GM18508 (cell line): ENCODE measurements around the gene CACNA1I.

ENCODE experiments used
- ATAC-seq: cut with Tn5 transposase; IDR thresholded peaks from one replicate; pipeline ENCODE4 v1.9.1; 2021; ENCODE audit warnings: moderate number of reproducible peaks; ENCODE audit not compliant: insufficient read depth, unreplicated experiment

CACNA1I gene

DNA sequence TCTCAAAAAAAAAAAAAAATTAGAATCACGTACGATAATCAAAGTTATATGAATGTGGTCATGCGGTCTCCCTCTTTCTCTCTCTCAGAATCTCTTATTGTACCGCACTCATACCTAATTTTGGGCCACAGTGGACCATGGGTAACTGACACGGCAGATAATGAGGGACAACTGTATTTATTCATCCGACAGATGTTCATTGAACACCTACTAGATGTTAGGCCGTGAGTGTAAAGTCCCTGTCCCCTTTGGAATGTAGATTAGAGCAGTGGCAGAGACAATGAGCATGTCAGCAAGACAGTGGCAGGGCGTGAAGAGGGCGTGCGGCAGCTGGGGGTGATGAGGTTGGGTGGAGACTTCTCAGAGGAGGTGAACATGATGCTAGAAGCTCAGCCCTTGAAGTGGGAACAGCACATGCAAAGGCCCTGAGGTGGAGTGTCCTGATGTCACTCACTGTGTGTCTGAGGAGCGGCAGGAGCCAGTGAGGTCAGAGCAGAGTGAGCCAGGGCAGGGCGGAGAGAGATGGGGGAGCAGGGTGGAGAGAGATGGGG, 25.1 kb downstream of the CACNA1I start:
- ATAC-seq: no peak

DNA sequence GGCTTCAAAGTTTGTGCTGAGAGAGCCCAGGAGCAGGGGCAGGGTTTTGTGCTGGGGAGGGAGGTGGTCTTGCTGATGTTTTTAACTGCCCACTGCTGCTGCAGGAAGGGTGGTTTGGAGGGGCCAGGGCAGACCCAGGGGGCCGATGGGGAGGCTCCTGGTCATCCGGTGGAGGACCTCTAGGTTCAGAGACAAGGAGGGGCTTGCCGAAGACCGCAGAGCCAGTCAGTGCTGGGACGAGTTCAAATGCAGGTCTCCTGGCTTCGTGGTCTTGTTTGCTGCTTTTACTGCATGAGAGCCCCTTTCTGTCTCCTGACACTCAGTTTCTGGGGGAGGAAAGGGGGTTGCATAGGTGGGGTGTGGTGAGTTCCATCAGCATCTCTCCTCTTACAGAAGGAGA, 26.0 kb downstream of the CACNA1I start:
- ATAC-seq: no peak

DNA sequence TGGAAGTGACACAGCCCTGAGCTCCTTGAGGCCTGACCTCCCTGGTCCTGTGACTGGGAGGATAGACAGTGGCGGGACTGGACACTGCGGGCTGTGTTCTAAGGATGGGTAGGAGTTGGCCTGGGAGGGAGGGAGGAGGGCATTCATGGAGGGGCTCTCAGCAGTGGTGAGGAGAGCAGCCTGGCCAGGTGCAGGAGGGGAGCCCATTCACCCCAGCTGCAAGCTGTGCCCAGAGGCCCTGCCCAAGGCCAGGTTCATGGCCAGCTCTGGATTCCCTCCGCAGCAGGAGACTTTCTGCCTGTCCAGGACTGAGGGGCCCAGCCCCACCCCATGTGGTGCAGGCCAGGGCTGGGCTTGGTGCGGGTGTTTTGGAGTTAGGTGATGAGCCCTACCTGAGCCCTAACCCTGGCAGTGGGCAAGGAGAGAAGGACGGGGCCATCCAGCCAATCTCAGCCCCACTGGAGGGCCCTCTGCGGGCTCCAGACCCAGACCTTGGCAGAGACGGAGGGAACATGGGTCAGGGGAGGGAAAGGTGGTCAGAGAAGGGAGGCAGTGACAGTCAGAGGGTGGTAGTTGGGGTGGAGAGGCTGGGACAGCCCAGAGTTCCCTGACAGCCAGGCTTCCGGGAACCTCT, 26.8 kb downstream of the CACNA1I start:
- no peak for ATAC-seq

DNA sequence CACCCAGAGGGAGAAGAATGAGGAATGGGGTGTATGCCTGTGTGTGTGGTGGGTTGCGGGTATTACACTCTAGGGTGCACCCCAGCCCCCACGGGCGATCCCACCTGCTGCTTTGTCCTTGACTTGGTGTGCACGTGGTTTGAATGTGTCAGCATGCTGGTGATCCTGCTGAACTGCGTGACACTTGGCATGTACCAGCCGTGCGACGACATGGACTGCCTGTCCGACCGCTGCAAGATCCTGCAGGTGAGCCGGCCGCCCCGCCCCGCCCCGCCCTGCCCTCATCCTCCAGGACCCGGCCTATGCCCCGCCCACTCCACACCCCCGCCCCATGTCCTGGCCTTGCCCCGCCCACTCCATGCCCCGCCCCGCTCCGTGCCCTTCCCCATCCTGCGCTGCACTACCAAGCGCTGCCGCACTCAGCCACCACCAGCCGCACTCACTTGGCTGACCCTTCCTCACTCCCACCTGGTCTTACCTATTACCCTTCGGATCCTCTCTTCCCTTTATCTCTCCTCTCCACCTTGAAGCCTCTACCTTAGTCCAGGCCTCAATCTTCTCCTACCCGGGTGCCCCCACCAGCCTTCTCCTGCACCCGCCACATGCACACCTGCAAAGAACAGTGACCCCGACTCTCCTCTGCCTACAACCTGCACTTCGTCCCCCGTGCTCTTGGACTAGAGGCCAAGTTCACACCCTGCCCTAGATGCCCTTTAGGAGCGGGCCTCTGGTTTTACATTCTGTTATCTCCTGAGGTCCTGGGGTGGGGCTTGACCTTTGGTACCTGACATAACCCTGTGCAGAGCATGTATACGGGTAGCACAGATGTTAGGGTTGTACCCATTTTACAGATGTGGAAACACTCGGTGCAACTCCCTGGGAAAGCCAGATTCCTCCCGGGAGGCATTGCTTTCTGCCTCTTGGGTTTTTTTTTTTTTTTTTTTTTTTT, 27.7 kb downstream of the CACNA1I start:
- ATAC-seq: no peak

DNA sequence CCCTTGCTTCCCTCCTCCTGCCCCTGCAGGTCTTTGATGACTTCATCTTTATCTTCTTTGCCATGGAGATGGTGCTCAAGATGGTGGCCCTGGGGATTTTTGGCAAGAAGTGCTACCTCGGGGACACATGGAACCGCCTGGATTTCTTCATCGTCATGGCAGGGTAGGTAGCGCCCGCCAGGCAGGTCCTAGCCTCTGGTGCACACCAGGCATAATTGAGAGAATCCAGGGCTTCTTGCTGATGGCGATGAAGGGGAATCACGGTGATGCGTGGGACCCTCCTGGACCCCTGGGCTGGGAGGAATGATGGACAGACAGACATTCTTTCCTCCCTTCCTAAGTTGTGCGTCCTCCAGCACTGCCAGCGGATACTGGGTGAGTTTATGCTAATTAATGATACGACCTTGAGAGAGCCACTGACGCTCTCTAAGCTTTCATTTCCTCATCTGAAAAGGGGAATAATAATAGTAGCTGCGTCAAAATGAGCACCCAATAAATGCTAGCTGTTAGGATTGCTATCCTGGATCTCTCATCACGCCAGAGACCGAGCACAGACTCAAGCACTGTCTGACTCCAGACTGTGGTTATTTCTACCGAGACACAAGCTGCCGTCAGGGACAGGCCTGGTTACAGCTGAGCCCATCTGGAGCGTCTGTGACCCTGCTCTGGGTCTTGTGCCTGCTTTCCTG, 30.1 kb downstream of the CACNA1I start:
- no peak for ATAC-seq

DNA sequence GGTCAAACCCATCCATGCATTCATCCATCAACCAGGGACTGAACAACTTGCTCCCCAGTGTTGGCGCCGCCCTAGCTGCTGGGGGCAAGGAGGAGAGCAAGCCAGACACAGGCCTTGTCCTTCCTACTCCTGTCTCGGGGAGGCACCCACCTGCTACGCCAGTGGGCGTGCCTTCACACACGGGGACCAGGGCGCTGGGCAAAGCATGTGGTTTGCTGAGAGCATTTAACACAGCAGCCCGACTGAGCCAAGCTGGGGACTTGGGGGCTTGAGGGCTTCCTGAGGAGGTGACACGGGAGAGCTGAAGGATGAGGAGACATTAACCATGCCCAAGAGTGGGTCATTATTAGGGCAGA, 30.6 kb downstream of the CACNA1I start:
- ATAC-seq: no peak

DNA sequence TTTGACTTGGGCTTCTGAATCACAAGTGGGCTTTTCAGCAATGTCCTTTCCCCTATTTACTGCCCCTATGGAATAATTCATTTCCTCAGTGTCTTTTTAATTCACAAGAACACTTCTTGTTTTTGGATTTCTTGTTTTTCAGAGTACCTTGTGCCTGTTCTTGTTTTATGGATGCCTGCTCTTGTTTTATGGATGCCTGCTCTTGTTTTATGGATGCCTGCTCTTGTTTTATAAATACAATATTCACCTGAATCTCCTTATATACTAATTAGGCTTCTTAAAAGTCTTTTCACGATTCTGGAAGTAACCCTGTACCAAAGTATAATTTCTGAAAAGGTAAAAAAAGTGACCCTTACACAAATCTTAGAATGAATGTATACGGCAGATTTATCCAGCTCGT, 32.8 kb downstream of the CACNA1I start:
- no peak for ATAC-seq

DNA sequence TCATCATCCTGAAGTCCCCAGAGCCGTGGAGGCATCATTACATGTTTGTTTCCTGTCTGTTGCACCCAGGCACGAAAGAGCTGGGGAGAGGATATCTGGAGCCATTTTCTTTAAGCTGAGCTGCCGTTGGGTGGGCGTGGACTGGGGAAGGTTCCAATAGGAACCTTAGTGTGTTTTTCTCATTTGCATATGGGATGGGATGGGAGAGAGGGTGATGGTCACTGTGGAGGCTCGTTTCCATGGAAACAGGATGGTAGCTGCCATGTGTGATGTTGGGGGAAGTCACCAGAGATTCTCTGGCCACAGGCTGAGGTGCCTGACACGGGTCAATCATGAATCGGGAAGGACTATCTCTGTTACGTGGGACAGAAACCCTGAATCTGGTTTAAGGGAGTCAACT, 39.7 kb downstream of the CACNA1I start:
- ATAC-seq: no peak

DNA sequence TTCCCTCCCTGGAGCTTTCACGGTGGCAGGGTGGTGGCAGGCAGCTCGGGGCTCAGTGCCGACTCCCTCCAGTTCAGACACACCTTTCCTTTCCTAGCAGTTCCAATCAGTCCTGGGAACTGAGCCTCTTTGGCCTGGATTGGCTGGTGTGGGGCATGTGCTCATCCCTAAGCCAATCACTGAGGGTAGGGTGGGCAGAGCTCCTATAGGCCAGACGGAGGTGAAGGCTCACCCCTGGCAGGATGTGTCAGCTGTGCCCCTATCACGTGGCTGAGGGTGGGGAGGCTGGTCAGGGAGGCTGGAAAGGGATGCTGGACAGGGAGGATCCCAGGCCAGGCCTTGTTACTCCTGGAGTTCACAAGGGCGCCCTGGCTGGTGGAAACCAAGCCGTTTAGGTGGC, 40.2 kb downstream of the CACNA1I start:
- ATAC-seq: no peak

DNA sequence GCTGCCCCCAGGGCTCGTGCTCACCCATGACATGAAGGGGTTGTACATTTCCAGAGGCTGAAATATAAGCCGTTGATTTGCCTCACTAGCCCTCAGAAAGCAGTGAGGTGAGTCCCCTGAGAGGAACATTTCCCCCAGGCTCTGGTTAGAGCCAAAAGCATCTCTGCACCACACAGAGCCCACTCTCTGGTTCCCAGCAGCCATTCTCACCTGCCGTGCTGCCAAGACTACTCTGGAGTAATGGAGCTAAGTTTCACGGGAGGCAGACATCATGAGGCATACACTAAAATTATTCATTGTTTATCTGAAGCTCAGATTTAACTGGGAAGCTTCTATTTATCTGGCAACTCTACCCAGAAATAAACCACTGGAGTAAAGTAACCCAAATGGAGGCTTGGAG, 40.8 kb downstream of the CACNA1I start:
- ATAC-seq: no peak

DNA sequence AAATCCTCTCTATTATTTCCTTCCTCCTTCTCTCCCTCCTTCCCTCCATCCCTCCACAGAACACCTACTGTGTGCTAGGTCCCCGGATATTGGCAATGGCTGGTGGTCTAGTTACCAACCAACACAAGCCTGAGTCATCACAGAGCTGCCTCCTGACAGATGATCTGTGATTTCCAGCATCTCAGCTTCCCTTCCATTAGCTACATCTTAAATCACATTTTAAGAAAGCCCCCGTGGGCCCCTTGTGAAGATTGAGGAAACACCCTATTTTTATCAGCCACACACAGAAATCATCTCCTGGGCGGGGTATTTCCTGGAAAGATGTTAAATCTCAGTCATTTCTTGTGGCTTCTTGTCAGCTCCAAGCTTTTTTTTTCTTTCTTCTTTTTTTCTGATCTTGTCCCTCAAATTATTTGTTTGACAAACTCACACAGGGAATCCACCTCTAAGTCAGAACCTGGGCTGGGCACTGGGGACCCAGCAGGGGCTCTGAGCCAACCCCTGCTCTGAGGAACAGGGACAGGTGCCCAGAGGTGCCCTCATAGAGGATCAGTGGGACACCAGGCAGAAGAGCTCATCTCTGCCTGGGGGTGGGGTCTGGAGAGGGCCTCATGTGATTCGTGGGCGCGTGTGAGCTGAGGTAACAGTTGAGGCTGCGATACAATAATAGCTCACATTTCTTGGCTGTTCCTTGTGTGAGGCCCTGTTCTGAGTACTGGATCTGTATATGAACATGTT, 42.4 kb downstream of the CACNA1I start:
- no peak for ATAC-seq

DNA sequence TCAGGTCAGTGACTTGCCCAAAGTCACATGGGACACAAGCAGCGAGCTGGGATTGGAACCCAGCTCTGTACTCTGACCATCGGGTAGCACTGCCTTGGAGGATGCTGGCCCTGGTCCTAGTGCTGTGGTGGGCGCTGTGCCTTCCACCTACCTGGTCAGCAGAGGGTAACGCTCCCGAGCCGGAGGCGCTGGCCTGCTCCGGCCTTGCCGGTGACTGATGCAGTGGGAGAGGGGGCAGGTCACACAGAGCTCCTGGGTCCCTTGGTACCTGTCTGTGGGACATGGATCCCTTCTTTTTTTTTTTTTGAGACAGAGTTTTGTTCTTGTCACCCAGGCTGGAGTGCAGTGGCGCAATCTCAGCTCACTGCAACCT, 43.0 kb downstream of the CACNA1I start:
- no peak for ATAC-seq

DNA sequence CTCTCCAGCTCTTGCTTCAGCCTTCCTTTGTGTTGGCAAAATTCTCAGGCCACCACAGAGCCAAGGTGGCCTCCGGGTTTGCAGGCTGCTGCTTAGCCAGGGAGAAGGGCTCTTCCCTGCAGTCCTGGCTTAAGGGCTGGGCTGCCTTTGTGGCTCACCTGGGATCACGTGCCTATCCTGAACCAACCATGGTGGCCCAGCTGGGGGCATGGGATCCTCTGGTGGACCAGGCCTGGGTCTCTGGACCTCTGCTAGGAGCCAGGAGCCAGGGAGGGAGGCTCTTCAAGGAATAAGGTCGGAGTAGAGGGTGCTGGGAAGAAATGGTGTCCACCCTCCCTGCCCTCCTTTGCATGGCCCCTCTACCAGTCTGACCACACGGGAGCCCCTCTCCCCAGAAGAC, 43.9 kb downstream of the CACNA1I start:
- ATAC-seq: no peak

DNA sequence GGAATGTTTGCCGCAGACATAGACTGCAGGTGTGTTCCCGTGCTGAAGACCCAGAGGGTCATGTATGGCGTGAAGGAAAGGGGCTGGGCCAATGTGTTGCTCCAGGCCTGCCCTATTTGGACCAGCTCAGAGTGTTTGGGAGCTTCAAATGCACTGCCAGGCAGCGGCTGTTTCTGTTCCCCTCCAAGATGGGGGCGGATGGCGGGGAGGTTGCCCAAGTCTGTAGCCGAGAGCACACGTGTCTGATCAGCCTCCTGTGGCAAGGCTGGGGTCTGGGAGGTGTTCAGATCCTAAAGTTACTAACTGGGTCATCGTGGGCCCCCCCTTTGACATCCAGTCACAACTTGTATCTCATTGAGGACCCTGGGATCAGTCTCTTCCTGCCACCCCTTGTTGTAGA, 45.5 kb downstream of the CACNA1I start:
- no peak for ATAC-seq

DNA sequence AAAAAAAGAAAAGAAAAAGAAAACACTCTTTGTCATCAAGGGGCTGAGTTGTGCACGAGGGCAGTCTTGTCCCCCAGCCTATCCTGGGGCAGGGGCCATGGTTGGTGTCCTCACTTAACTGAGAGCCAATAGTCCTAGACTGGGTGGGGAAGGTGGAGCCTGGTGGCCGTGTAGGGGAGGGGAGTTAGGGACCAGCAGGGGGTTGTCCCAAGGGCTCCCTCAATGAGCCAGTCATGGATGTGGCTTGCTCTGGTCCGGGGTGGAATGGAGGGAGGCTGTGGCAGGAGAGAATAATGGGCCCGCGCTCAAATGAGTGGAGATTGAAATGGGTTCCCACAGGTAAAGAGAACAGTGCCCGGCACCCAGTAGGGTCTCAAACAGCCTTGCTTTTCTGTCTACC, 46.2 kb downstream of the CACNA1I start:
- no peak for ATAC-seq

DNA sequence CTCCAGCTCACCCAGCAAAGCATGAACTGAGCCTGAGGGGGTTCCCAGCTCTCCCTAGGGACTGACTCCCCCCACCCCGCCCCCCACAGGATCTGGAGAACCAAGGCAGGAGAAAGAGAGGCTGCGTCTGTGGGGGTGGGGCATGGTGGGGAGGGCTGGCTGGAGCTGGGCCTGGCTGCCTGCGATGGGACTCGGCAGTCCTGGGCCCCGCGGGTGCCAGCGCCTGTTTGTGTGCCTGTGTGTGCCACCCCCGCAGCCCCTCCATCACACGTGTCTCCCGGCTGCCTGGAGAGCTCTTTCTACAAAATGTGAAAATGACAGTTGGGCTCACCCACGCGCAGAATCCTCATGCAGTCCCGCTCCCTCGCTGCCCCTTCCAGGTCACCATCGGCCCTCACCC, 46.8 kb downstream of the CACNA1I start:
- no peak for ATAC-seq

DNA sequence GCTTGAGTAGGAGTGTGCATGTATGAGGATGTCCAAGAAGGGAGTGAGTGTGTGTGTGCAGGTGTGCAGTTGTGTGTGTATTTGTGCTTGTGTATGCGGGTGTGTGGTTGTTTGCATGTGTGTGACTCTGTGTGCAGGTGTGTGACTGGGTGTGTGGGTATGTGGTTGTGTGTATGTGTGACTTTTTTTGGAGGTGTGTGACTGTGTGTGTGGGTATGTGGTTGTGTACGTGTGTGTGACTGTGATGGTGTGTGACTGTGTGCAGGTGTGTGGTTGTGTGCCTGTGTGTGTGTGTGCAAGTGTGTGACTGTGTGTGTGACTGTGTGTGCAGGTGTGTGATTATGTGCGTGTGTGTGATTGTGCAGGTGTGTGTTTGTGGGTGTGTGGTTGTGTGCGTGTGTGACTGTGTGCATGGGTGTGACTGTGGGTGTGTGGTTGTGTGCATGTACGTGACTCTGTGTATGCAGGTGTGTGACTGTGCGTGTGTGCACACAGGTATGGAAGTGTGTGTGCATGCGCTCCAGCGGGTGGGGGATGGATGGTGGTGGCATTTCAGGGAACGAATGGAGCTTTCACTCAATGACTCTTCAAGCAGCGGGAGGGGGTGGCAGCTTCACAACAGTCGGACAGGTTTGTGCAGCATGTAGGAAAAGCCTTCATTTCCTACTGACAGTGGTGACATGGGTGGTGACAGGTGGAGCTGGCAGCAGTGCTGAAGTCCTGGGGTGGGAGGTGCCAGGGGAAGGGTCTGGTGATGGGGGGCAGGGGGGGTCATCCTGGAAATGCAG, 47.6 kb downstream of the CACNA1I start:
- no peak for ATAC-seq

DNA sequence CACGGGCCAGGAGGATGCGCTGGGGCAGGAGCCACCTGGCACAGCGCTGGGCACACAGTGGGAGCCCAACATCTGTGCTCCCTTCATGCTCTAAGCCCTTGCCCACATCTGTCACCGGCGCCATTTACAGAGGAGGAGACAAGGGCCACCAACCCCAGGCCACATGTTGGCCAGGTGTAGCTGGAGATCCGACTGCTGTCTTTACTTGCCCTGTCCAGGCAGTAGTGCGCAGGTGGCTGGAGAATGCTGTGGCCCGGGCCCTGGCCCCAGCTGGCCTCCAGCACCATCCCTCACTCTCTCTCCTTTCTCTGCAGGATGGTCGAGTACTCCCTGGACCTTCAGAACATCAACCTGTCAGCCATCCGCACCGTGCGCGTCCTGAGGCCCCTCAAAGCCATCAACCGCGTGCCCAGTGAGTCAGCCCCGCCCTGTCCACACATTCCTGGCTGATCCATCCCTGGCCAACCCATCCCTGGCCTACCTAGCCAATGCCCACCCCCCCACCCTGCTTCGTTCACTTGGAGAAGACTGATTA, 48.5 kb downstream of the CACNA1I start:
- ATAC-seq: no peak

DNA sequence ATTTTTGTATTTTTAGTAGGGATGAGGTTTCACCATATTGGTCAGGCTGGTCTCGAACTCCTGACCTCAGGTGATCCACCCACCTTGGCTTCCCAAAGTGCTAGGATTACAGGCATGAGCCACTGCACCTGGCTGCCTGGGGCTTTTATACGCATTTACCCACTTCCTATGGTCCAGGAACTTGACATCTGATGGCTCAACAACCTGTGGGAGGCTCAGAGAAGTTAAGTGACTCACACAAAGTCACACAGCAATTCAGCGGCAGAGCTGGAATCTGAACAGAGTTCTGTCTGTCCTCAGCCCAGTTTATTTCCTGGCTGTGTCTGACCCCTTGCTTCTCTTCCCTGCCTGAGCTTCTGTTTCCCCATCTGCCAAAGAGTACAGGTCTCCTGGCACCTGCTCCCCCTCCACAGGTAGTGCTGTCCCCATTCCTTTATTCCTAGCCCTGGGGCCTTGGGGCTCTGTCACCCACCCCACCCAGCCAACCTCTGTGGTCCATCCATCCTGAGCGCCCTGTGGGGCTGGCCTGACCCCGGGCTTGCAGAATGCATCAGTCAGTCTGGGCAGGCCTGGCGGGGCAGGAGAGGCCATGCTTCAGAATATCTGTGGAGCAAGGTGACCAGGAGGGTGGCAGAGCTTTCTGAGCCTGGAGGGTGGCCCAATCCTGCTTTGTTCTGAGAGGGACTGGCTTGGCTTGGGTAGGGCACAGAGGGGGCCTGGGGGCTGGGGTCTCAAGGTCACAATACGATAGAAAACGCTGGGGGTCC, 50.6 kb downstream of the CACNA1I start:
- ATAC-seq: no peak
